Measurements from ENCODE around the gene HOTAIR.

Gene HOTAIR

DNA sequence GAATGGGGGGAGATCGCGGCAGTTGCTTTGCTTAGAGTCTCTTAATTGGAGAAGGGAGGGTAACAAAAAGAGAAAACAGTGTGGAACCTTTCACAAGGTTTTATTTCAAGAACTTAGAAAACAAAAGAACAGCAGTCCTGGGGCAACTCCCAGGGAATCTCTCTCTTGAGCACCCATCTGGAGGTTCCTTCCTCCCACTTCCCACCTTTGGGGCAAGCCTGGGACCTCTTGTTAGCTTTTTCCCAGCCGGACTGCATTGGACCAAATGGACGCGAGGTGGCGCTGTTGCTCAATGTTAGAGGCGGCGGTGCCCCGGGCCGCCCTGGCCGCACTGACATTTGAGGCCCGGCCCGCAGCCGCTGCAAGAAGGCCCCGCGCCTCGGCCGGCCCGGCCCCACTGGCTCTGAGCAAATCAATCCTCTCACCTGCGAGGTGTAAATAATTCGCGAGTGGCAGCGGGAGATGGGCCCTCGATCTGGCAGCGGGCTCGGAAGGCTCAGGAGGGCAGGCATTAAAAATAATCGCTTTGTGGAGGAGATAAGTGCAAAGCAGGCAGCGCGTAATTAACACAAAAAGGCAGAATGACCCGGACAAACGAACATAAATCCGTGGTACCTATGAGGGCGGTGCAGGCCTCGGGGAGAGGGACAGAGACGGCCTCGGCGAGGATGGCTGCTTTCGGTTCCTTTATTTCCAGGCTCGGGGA is 31.3 kb upstream of the HOTAIR start:
- TF ChIP-seq, protein P1, sequence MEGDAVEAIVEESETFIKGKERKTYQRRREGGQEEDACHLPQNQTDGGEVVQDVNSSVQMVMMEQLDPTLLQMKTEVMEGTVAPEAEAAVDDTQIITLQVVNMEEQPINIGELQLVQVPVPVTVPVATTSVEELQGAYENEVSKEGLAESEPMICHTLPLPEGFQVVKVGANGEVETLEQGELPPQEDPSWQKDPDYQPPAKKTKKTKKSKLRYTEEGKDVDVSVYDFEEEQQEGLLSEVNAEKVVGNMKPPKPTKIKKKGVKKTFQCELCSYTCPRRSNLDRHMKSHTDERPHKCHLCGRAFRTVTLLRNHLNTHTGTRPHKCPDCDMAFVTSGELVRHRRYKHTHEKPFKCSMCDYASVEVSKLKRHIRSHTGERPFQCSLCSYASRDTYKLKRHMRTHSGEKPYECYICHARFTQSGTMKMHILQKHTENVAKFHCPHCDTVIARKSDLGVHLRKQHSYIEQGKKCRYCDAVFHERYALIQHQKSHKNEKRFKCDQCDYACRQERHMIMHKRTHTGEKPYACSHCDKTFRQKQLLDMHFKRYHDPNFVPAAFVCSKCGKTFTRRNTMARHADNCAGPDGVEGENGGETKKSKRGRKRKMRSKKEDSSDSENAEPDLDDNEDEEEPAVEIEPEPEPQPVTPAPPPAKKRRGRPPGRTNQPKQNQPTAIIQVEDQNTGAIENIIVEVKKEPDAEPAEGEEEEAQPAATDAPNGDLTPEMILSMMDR (IDR thresholded peaks at IDR 0.05; ENCODE audit: low read length, missing control alignments): peak; percentile 74
- DNase-seq (ENCODE audit: low read depth): peak; percentile 81
- H3K4me3 ChIP-seq (replicated peaks; ENCODE audit: low read depth, low read length): peak overlapping the region; percentile 27

DNA sequence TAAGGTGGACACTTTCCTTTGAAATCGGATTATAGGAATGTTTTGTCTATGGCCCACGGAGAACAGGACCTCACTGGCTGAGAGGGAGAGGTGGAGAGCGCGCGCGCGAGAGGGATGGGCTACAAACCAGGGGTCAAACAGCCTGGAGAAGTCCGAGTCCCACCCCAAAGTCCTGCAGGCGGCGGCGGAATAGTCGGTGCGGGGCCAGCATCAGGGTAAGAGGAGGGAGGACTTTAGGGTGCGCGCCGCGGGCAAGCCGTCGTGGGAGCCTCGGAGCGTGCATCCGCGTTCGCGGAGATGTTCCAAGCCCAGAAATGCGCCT is 30.7 kb upstream of the HOTAIR start:
- no peak overlapping the region for H3K4me3 ChIP-seq (replicated peaks; ENCODE audit: low read depth, low read length)
- TF ChIP-seq, protein P1 (IDR thresholded peaks at IDR 0.05; ENCODE audit: low read length, missing control alignments): no peak
- DNase-seq (ENCODE audit: low read depth): no peak

DNA sequence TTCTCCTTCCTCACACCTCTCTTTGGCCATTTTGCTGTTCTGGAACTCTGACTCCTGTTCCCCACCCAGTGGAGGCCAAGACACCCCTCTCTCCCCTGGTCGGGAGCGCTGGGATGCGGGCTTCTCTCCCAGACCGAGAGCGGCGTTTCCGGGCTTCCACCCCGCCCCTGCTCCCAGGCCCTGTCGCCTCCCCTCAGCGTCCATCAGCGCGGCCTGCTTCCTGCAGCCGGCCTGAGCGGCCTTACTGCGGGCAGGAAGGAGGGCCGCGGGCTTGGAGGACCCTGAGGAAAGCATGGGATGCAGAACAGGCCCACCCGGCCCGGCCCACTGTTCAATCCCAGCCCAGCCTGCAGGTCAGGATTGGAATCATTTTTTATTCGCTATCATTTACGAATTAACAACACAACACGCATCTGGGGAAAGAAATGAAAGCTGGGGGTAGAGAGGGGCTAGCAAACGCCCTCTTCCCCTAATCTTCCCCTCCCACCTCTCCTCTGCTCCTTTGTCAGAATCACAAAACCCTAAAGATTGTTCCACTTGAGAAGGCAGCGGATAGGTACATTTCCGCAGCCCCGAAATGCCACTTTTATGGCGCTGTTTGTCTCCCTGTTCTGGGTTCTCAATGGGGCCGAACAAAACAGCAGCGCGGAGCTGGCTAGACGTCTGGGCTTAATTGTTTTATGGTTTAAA is 30.2 kb upstream of the HOTAIR start:
- TF ChIP-seq, protein P1 (IDR thresholded peaks at IDR 0.05; ENCODE audit: low read length, missing control alignments): no peak
- DNase-seq (ENCODE audit: low read depth): no peak
- H3K4me3 ChIP-seq (replicated peaks; ENCODE audit: low read depth, low read length): no peak overlapping the region

DNA sequence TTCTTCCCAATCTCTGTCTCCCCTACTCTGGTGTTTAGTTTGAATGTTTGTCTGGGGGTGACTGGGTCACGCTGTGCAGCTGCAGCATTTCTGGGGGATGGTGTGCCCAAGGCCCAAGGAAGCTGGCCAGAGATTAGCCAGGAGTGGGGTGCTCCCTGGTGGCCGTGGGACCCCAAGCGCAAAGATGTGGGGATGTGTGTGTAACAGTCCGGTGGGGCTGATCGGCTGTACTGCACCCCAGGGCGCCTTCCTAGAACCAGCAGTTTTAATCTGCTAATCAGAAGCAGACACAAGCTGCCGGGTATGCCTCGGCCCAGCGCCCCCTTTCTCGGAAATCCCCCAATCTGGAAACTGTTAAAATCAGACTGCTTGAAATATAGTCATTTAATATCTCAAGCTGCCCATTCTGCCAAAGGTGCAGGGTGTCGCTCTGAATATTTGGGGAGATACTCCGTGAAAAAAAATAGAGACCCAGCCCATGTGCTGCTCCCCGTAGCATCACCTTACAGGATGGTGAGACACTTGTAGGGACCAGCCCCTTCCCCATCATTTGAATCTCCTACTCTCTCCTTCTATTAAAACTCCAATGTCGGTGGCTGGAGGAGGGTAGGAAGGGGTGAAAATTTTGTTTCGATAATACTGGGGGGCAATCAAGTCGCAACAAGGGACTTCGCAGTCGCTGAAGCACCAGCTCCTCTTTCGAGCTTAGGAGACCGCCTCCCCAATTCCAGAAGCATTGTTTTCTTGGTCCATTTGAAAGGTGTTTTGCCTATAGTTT is 29.5 kb upstream of the HOTAIR start:
- no peak for DNase-seq (ENCODE audit: low read depth)
- no peak overlapping the region for H3K4me3 ChIP-seq (replicated peaks; ENCODE audit: low read depth, low read length)
- TF ChIP-seq, protein P1 (IDR thresholded peaks at IDR 0.05; ENCODE audit: low read length, missing control alignments): no peak

DNA sequence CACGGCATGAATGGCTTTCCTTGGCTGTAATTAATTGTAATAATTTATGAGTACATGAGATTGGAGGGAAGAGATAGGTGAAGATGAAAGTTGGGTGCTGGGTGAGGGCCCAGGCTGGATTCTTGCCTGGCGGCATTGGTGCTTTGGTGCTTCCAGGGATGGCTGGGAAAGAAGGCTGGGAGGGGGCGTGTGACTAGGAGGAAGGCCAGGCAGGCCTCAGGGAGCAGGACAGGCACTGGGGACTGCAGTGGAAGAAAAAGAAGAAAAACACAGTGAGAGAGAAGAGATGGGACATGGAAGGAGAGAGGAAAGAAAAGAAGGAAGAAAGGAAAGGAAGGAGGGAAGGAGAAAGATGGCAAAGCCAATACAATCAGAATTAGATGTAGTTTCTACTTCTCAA is 28.9 kb upstream of the HOTAIR start:
- no peak for DNase-seq (ENCODE audit: low read depth)
- TF ChIP-seq, protein P1 (IDR thresholded peaks at IDR 0.05; ENCODE audit: low read length, missing control alignments): no peak
- no peak overlapping the region for H3K4me3 ChIP-seq (replicated peaks; ENCODE audit: low read depth, low read length)

DNA sequence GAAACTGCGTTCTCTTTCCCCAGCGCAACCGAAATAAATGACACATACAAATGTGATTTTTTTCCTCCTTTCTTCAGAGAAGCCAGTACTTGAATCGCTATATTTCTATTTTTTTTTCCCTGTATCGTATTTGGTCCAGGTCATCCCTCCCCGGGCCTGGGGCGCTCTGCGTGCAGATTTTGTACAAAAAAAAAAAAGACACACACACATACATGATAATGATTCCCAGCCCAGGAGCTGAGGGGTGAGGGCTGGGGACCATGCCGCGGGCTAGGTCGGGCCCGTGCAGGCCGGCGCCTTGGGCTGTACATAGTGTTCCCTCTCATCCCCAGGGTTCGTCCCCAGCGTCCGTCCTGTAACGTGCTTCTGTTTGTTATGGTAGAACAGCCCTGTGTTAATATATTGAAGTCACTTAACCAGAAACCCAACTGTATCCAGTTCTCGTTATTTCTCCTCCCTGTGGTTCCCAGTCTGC is 28.2 kb upstream of the HOTAIR start:
- DNase-seq (ENCODE audit: low read depth): no peak
- H3K4me3 ChIP-seq (replicated peaks; ENCODE audit: low read depth, low read length): no peak overlapping the region
- TF ChIP-seq, protein P1 (IDR thresholded peaks at IDR 0.05; ENCODE audit: low read length, missing control alignments): no peak

All from fibroblast of pulmonary artery (primary cell).